Neural progenitor cell (in vitro differentiated cells): ENCODE measurements around the gene NUDT4.

ENCODE experiments used
- CTCF ChIP-seq: fragments of 200-600 bp; sonication (generic); IDR thresholded peaks from 2 replicates; pipeline ENCODE4 v1.5.1; 2017; ENCODE audit warnings: antibody characterized with exemption, mild to moderate bottlenecking
- EZH2 ChIP-seq: fragments of 200-600 bp; sonication (generic); IDR thresholded peaks from 2 replicates; pipeline ENCODE4 v1.6.1; 2017; ENCODE audit warnings: antibody characterized with exemption, mild to moderate bottlenecking, moderate library complexity
- EZH2phosphoT487 ChIP-seq: fragments of 200-600 bp; sonication (generic); IDR thresholded peaks from 2 replicates; pipeline ENCODE4 v1.6.1; 2017; ENCODE audit warnings: antibody characterized with exemption

- TF ChIP-seq CTCF: no peak
- TF ChIP-seq EZH2: no peak
- no peak for TF ChIP-seq EZH2phosphoT487
Measured at GRCh38 chr12:93417967-93418480, 40.3 kb downstream of the NUDT4 start.
